SJCRH30 (cell line): Measurements from ENCODE around the gene OR7C1. TPM values are rescaled to one million over a fixed set of nuclear protein-coding genes. Genes with fewer than 3 reads are reported as not detected.
"Not testable (repeated sequence)": the region's sequence is repeated elsewhere in the genome, so short reads cannot be mapped to it uniquely, and the experiment has no call there.

Experiments
- DNase-seq, 2 experiments: peaks; one replicate each; pipeline ENCODE4 v3.0.0-alpha.2; 2015 to 2020
- H3K27ac ChIP-seq: fragments of 250-450 bp; sonication (Bioruptor Pico); 2 replicates; pipeline ENCODE4 v1.5.1; 2020; ENCODE audit warnings: mild to moderate bottlenecking, moderate library complexity
- H3K27me3 ChIP-seq: fragments of 250-450 bp; sonication (Bioruptor Pico); 2 replicates; pipeline ENCODE4 v1.5.1; 2020; ENCODE audit warnings: mild to moderate bottlenecking, moderate library complexity
- H3K36me3 ChIP-seq: fragments of 250-450 bp; sonication (Bioruptor Pico); 2 replicates; pipeline ENCODE4 v1.5.1; 2020; ENCODE audit warnings: mild to moderate bottlenecking, moderate library complexity
- H3K4me1 ChIP-seq: fragments of 250-450 bp; sonication (Bioruptor Pico); 2 replicates; pipeline ENCODE4 v1.5.1; 2020; ENCODE audit warnings: mild to moderate bottlenecking, moderate library complexity
- H3K4me3 ChIP-seq: fragments of 250-450 bp; sonication (Bioruptor Pico); 2 replicates; pipeline ENCODE4 v1.5.1; 2020; ENCODE audit warnings: mild to moderate bottlenecking, moderate library complexity
- H3K9me3 ChIP-seq: fragments of 250-450 bp; sonication (Bioruptor Pico); replicated peaks from 2 replicates; pipeline ENCODE4 v1.5.1; 2020; ENCODE audit warnings: mild to moderate bottlenecking, moderate library complexity
- total RNA-seq: library from RNA; depleted of rRNA; stranded (reverse); fragments of >200 nt; shearing (Covaris generic); gene quantifications from 2 replicates; pipeline ENCODE4 v1.2.3, GENCODE V29; 2014; rRNA removed

OR7C1 gene
- total RNA-seq, 1 experiment from 2014 or later: 0.02 TPM

DNA sequence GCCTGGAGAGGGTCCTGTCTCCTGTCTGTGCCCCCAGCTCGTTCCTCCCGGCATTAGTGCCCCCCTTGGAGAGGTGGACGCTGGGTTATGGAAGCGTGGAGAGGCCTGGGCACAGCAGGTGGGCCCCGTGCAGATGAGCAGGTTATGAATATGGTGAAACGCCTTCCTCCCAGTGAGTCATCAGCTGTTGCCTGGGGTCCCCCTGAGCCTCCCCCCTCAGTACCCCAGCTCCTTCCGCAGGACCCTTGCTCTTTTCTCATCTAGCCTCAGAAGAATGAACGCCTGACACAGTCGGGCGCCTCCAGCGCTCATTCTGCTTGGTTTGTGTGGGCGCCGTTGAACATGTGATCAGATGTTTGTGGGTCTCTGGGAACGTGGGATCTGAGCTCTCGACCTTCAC is 69.1 kb downstream of the OR7C1 start:
- not testable (repeated sequence) for DNase-seq, H3K36me3 ChIP-seq, H3K9me3 ChIP-seq, H3K27ac ChIP-seq, H3K4me1 ChIP-seq, H3K27me3 ChIP-seq, H3K4me3 ChIP-seq

DNA sequence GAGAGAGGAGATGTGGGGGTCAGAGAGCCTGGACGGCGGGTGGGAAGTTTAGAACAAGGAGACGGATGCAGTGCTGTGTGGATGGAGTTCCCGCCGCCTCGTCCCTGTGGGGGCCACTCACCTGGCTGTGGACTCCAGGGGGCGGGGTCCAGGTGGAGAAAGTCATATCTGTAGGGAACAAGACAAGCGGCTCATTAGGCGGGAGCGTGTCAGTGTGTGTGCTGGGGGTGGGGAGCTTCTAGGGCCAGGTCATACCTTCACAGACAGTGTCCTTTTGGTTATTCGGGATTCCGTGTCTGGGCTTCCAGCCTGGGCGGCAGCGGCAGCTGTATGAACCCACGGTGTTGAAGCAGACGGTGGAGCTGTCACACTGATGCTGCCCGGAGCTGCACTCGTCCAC is 69.6 kb downstream of the OR7C1 start:
- H3K9me3 ChIP-seq, DNase-seq, H3K4me3 ChIP-seq, H3K27ac ChIP-seq, H3K36me3 ChIP-seq, H3K4me1 ChIP-seq, H3K27me3 ChIP-seq: not testable (repeated sequence)

DNA sequence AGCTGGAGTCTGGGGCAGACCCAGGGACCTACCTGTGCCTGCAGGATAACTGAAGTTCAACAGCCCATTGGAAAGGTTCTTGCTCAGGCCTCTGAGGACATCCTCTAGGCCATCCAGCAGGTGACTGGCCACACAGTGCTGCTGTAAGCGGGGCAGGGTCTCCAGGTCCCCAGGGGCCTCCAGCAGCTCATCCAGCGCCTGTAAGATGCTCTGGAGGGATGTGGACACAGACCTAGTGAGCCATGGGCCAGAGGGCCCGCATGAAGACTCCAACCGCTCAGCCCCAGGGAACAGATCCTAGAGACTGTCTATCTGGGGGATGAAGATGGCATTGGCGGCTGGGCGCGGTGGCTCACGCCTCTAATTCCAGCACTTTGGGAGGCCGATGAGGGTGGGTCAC is 70.6 kb downstream of the OR7C1 start:
- H3K36me3 ChIP-seq: 0 out of 2 replicates have a peak, but pooled peaks cover 4% of the 10 kb centered on the region
- no peaks in the 10 kb centered on the region for H3K4me1 ChIP-seq
- H3K27me3 ChIP-seq: no peaks in the 10 kb centered on the region
- no peak overlapping the region for H3K27ac ChIP-seq
- peaks cover 6% of the 10 kb centered on the region; the same call in 1 of the 2 replicates for H3K9me3 ChIP-seq
- no peak overlapping the region for H3K4me3 ChIP-seq
- DNase-seq: no peak

DNA sequence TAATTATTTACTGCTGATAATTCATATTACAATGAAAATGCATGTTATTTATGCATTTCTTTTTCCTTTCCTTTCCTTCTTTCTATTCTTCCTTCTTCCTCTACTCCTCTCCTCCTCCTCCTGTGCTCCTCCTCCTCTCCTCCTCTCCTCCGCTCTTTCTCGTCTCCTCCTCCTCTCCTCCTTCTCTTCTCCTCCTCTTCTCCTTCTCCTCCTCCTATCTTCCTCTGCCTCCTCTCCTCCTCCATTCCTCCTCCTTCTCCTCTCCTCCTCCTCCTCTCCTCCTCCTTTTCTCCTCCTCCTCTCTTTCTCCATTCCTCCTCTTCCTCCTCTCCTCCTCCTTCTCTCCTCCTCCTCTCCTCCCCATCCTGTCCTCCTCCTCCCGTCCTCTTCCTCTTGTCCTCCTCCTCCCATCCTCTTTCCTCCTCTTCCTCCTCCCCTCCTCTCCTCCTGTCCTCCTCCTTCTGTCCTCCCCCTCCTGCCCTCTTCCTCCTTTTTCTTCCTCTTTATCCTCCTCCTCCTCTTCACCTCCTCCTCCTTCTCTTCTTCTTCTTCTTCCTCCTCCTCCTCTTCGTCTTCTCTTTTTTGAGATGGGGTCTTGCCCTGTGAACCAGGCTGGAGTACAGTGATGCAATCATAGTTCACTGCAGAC is 71.4 kb downstream of the OR7C1 start:
- H3K4me3 ChIP-seq: no peak overlapping the region
- no peaks in the 10 kb centered on the region for H3K4me1 ChIP-seq
- H3K9me3 ChIP-seq: peaks cover 6% of the 10 kb centered on the region; the same call in 1 of the 2 replicates
- H3K36me3 ChIP-seq: 0 out of 2 replicates have a peak, but pooled peaks cover 4% of the 10 kb centered on the region
- DNase-seq: no peak
- H3K27me3 ChIP-seq: no peaks in the 10 kb centered on the region
- no peak overlapping the region for H3K27ac ChIP-seq

DNA sequence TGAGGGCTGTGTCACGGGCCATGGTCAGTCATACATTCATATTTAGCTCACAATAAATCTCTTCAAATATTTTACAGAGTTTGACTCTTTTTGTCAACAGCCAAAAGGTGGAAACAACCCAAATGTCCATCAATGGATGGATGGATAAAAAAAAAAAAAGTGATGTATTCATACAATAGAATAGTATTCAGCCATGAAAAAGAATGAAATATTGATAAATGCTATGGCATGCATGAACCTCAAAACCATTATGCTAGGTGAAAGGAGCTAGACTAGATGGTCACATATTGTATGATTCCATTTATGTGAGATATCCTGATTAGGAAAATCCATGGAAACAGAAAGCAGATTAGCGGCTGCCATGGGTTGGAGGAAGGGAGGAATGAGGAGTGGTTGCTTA is 72.9 kb downstream of the OR7C1 start:
- Histone ChIP-seq H3K9me3 (peaks cover 6% of the 10 kb centered on the region; the same call in 1 of the 2 replicates), H3K27me3 (no peaks in the 10 kb centered on the region), H3K36me3 (0 out of 2 replicates have a peak, but pooled peaks cover 4% of the 10 kb centered on the region), H3K4me3 (no peak overlapping the region), H3K27ac (no peak overlapping the region), H3K4me1 (no peaks in the 10 kb centered on the region)
- no peak for DNase-seq

DNA sequence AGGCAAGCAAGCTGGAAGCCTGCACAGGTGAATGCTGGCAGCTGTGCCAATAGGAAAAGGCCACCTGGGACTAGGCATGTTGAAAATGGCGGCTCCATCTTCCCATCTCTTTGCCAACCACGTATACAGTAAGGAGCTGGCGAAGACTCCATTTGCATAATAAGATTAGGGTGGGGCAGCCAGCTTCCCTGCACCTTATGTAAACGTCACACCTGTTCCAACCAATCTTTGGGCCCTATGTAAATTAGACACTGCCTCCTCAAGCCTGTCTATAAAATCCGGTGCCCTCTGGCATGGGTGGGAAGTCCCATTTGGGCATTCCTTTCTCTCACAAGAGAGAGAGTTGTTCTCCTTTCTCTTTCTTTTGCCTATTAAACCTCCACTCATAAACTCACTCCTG is 73.4 kb downstream of the OR7C1 start:
- no peaks in the 10 kb centered on the region for H3K27me3 ChIP-seq
- H3K9me3 ChIP-seq: peaks cover 6% of the 10 kb centered on the region; the same call in 1 of the 2 replicates
- no peak overlapping the region for H3K27ac ChIP-seq
- H3K4me3 ChIP-seq: no peak overlapping the region
- H3K36me3 ChIP-seq: 0 out of 2 replicates have a peak, but pooled peaks cover 4% of the 10 kb centered on the region
- no peak for DNase-seq
- no peaks in the 10 kb centered on the region for H3K4me1 ChIP-seq

DNA sequence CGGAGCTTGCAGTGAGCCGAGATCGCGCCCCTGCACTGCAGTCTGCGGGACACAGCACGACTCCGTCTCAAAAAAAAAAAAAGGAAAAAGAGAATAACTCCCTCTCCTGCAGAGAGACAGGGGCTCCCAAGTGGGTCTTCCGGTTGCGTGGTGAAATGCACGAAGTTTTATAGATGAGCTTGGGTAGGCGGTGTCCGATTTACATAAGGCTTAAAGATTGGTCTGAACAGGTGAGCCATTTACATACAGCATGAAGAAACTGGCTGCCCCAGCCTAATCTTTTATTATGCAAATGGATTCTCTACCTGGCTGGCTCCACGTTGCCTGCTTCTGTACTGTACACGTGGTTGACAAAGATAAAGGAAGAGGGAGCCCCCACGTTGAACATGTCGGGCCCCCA is 76.2 kb downstream of the OR7C1 start:
- Histone ChIP-seq H3K4me1 (no peaks in the 10 kb centered on the region), H3K36me3 (0 out of 2 replicates have a peak, but pooled peaks cover 4% of the 10 kb centered on the region), H3K4me3 (no peak overlapping the region), H3K27me3 (no peaks in the 10 kb centered on the region; the same call in 1 of the 2 replicates), H3K9me3 (peaks cover 6% of the 10 kb centered on the region; the same call in 1 of the 2 replicates), H3K27ac (no peak overlapping the region)
- no peak for DNase-seq

DNA sequence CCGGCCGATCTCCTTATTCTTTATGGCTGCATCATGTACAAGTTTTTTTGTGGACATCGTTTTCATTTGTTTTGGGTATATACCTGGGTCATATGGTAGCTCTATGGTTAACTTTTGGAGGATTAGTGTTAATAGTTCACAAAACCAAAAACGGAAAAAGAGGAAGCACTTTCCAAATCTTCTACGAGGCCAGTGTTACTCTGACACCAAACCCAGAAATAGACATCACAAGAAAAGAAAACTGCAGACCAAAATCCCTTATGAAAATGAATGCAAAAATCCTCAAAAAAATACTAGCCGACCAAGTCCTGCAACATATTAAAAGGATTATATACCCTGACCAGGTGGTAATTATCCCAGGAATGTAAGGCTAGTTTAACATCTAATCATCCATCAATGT is 86.4 kb downstream of the OR7C1 start:
- H3K36me3 ChIP-seq: no peaks in the 10 kb centered on the region
- H3K4me1 ChIP-seq: no peaks in the 10 kb centered on the region
- DNase-seq: no peak
- H3K4me3 ChIP-seq: no peak overlapping the region
- no peaks in the 10 kb centered on the region for H3K9me3 ChIP-seq
- H3K27me3 ChIP-seq: no peaks in the 10 kb centered on the region
- H3K27ac ChIP-seq: no peak overlapping the region

Other genes starting within 250 kb of the OR7C1 start
- not detected in 2 replicates for gene ADGRE3, start 160.3 kb downstream of the OR7C1 start, total RNA-seq
- 13.0 and 14.4 TPM in 2 replicates for gene ZNF333, start 145.1 kb downstream of the OR7C1 start, total RNA-seq
- gene ADGRE2, start 56.6 kb downstream of the OR7C1 start, total RNA-seq: 0.66 and 0.85 TPM in 2 replicates
- not detected in 2 replicates for gene OR7A5, start within 50 bp of the OR7C1 start, total RNA-seq
- gene OR7A10, start 13.7 kb upstream of the OR7C1 start, total RNA-seq: not detected in 2 replicates
- not detected in 2 replicates for gene OR7A17, start 50.9 kb upstream of the OR7C1 start, total RNA-seq
- gene OR7C2, start 106.3 kb upstream of the OR7C1 start, total RNA-seq: not detected in 2 replicates
- not detected in 2 replicates for gene SLC1A6, start 144.7 kb upstream of the OR7C1 start, total RNA-seq
- gene CASP14, start 214.3 kb upstream of the OR7C1 start, total RNA-seq: 0.02 TPM in 1 of 2 replicates, not detected in the other
- gene OR1I1, start 247.0 kb upstream of the OR7C1 start, total RNA-seq: not detected in 2 replicates